ENCODE data around the gene HRH4.

- TF ChIP-seq CTCF (IDR thresholded peaks at IDR 0.05; ENCODE audit: low read length), result no peak
- no peak for TF ChIP-seq EZH2 (optimal IDR thresholded peaks at IDR 0.05; ENCODE audit: low read depth, low read length)
- no peak for TF ChIP-seq EZH2phosphoT487 (IDR thresholded peaks at IDR 0.05; ENCODE audit: low read length)
Measured at GRCh38 chr18:24518596-24518995, 58.2 kb downstream of the HRH4 start.

Measured in MM.1S (cell line).